HS-27A (cell line): ENCODE measurements around the gene HHAT.
A peak's percentile ranks its signal among the peaks of the same experiment; 100 is the strongest.

ENCODE experiments used
- DNase-seq: peaks from one replicate; pipeline ENCODE4 v3.0.0-alpha.2; 2012; ENCODE audit warnings: low read depth, missing footprints

Gene HHAT

GRCh38 chr1:210359255-210359654 lies 30.6 kb downstream of the HHAT start:
- no peak for DNase-seq

GRCh38 chr1:210360852-210361477 lies 32.3 kb downstream of the HHAT start:
- no peak for DNase-seq

GRCh38 chr1:210361665-210362064 lies 33.0 kb downstream of the HHAT start:
- no peak for DNase-seq

GRCh38 chr1:210362526-210362925 lies 33.8 kb downstream of the HHAT start:
- DNase-seq, result no peak

- no peak for DNase-seq
Observed at GRCh38 chr1:210363119-210363518, 34.4 kb downstream of the HHAT start.

GRCh38 chr1:210364479-210364878 lies 35.8 kb downstream of the HHAT start:
- DNase-seq, result no peak

- no peak for DNase-seq
Observed at GRCh38 chr1:210366767-210367166, 38.1 kb downstream of the HHAT start.

GRCh38 chr1:210367566-210367965 lies 38.9 kb downstream of the HHAT start:
- no peak for DNase-seq

GRCh38 chr1:210369425-210369824 lies 40.7 kb downstream of the HHAT start:
- DNase-seq, result no peak

GRCh38 chr1:210371916-210372315 lies 43.2 kb downstream of the HHAT start:
- DNase-seq, result no peak

- DNase-seq, result no peak
Observed at GRCh38 chr1:210372491-210372890, 43.8 kb downstream of the HHAT start.

- no peak for DNase-seq
Observed at GRCh38 chr1:210372931-210373627, 44.4 kb downstream of the HHAT start.

- DNase-seq, result no peak
Observed at GRCh38 chr1:210373628-210373877, 44.9 kb downstream of the HHAT start.

- peak; percentile 91 for DNase-seq
Observed at GRCh38 chr1:210373878-210374599, 45.3 kb downstream of the HHAT start.

GRCh38 chr1:210374600-210374953 lies 45.9 kb downstream of the HHAT start:
- no peak for DNase-seq

GRCh38 chr1:210376836-210377372 lies 48.2 kb downstream of the HHAT start:
- DNase-seq, result no peak

- no peak for DNase-seq
Observed at GRCh38 chr1:210377731-210378333, 49.1 kb downstream of the HHAT start.

GRCh38 chr1:210378736-210379135 lies 50.0 kb downstream of the HHAT start:
- no peak for DNase-seq

- no peak for DNase-seq
Observed at GRCh38 chr1:210381934-210382333, 53.2 kb downstream of the HHAT start.

GRCh38 chr1:210384625-210385024 lies 55.9 kb downstream of the HHAT start:
- no peak for DNase-seq

- no peak for DNase-seq
Observed at GRCh38 chr1:210385228-210385627, 56.5 kb downstream of the HHAT start.

GRCh38 chr1:210394281-210394821 lies 65.6 kb downstream of the HHAT start:
- no peak for DNase-seq

GRCh38 chr1:210396541-210396940 lies 67.8 kb downstream of the HHAT start:
- DNase-seq, result no peak
